HUDEP-2 (cell line): ENCODE measurements around the gene CENPC.

Source experiments
- DNase-seq, 76 experiments: peaks; one replicate each; lab custom pipeline; 2025; ENCODE audit not compliant: unreplicated experiment in 76 of 76; lab: John Stamatoyannopoulos, UW

The CENPC gene

GRCh38 chr4:67430989-67431388, 114.3 kb downstream of the CENPC start:
- DNase-seq: no peak

DNA sequence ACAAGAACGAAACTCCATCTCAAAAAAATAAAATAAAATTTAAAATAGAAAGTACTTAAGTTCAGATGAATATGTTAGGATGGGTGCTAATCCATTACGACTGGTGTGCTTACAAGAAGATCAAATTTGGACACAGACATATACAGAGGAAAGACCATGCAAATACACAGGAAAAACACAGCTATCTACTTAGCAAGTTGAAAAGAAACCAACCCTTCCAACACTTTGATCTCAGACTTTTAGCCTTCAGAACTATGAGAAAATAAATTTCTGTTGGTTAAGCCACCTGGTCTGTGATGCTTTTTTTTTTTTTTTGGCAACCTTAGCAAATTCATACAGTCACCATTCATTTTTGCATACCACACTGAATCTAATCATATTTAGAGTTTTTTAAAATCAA, 116.5 kb downstream of the CENPC start:
- no peak for DNase-seq
